ENCODE measurements around the gene TRMT10C. TPM values are rescaled to one million over a fixed set of nuclear protein-coding genes. Genes with fewer than 3 reads are reported as not detected.
"Not testable (repeated sequence)": the region's sequence is repeated elsewhere in the genome, so short reads cannot be mapped to it uniquely, and the experiment has no call there.

TRMT10C gene
- polyA plus RNA-seq, 2 donors: 10.4 to 19.8 TPM

DNA sequence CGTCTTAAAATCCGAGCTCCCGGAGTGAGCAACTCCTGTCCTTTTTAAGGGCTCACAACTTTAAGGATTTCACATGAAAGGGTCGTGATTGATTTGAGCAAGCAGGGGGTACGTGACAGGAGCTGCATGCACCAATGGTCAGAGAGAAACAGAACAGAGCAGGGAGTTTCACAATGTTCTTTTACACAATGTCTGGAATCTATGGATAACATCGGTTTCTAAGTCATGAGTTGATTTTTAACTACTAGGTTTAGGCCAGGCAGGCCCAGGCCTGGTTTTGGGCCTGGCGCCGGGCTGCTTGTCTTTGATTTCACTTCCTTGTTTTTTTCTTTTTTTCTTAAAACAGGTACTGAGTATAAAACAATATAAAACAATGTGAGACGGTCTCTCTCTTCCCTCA lies 51.3 kb downstream of the TRMT10C start:
- H3K27me3 ChIP-seq (ENCODE audit: control insufficient read depth in 1 of 2, insufficient read depth in 2 of 2, low read length in 2 of 2); H3K4me3 ChIP-seq (ENCODE audit: low read depth in 1 of 2, low read length in 2 of 2); H3K36me3 ChIP-seq (ENCODE audit: control insufficient read depth in 2 of 2, insufficient read depth in 2 of 2, low read length in 1 of 2); H3K27ac ChIP-seq (ENCODE audit: low read depth in 2 of 2, low read length in 1 of 2); H3K9me3 ChIP-seq (ENCODE audit: control insufficient read depth in 2 of 2, insufficient read depth in 1 of 2, low read depth in 1 of 2, low read length in 1 of 2); H3K4me1 ChIP-seq (ENCODE audit: control insufficient read depth in 2 of 2, insufficient read depth in 2 of 2, low read length in 1 of 2): not testable (repeated sequence)
- WGBS, 2 donors: 65 to 72% methylated on average over 8 of the region's 9 CpGs

DNA sequence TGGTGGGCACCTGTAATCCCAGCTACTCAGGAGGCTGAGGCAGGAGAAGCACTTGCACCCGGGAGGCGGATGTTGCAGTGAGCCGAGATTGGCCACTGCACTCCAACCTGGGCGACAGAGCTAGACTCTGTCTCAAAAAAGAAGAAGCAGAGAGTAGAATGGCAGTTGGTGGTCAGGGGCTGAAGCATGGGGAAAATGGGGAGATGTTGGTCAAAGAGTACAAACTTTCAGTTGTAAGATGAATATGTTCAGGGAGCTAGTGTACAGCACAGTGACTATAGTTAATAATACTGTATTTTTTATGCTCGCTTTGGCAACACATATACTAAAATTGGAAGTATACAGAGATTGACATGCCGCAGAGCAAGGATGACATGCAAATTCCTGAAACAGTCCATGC lies 53.9 kb downstream of the TRMT10C start:
- 92 to 97% methylated on average over 6 of the region's 6 CpGs for WGBS, 2 donors
- no peaks in the 10 kb centered on the region for H3K9me3 ChIP-seq (ENCODE audit: control insufficient read depth in 2 of 2, insufficient read depth in 1 of 2, low read depth in 1 of 2, low read length in 1 of 2)
- H3K4me1 ChIP-seq (ENCODE audit: control insufficient read depth in 2 of 2, insufficient read depth in 2 of 2, low read length in 1 of 2): no peaks in the 10 kb centered on the region
- H3K27ac ChIP-seq (ENCODE audit: low read depth in 2 of 2, low read length in 1 of 2): no peak overlapping the region
- H3K27me3 ChIP-seq (ENCODE audit: control insufficient read depth in 1 of 2, insufficient read depth in 2 of 2, low read length in 2 of 2): no peaks in the 10 kb centered on the region
- no peak overlapping the region for H3K4me3 ChIP-seq (ENCODE audit: low read depth in 1 of 2, low read length in 2 of 2)
- no peaks in the 10 kb centered on the region for H3K36me3 ChIP-seq (ENCODE audit: control insufficient read depth in 2 of 2, insufficient read depth in 2 of 2, low read length in 1 of 2)

Other genes starting within 250 kb of the TRMT10C start
- under 1 TPM; 0.02 TPM for gene IMPG2, start 241.3 kb upstream of the TRMT10C start, polyA plus RNA-seq
- 1 to 10 TPM; 4.2 to 6.4 TPM for gene SENP7, start 48.7 kb upstream of the TRMT10C start, polyA plus RNA-seq
- gene PCNP, start 12.3 kb downstream of the TRMT10C start, polyA plus RNA-seq: 10 to 100 TPM; 45.9 to 58.4 TPM
- 1 to 10 TPM; 5.0 to 6.7 TPM for gene ZBTB11, start 115.3 kb downstream of the TRMT10C start, polyA plus RNA-seq
- gene RPL24, start 124.8 kb downstream of the TRMT10C start, polyA plus RNA-seq: 1,000 to 10,000 TPM; 1,475 to 2,292 TPM
- gene CEP97, start 162.7 kb downstream of the TRMT10C start, polyA plus RNA-seq: 1 to 10 TPM in 1 of 2 donors, under 1 TPM in 1; 0.94 to 1.1 TPM
- gene NXPE3, start 217.3 kb downstream of the TRMT10C start, polyA plus RNA-seq: 1 to 10 TPM in 1 of 2 donors, under 1 TPM in 1; 0.94 to 1.8 TPM